Panc1 (cell line): ENCODE data around the gene KCNB1. TPM values are rescaled to one million over a fixed set of nuclear protein-coding genes. Genes with fewer than 3 reads are reported as not detected.
A peak's percentile ranks its signal among the peaks of the same experiment; 100 is the strongest.

Experiments used
- ATAC-seq: fragments of 200-7000 bp; cut with Tn5 transposase; 2 replicates; pipeline ENCODE4 v1.9.1; 2020; ENCODE audit warnings: mild to moderate bottlenecking, moderate library complexity
- Bru-seq: library from RNA; stranded (reverse); fragments of 400-500 nt; gene quantifications from one replicate; lab custom pipeline; 2021; lab: Mats Ljungman, UMichigan
- BruChase-seq, 2 experiments: library from RNA; stranded (reverse); fragments of 400-500 nt; gene quantifications; one replicate each; lab custom pipeline; 2021; lab: Mats Ljungman, UMichigan
- BruUV-seq: library from RNA; stranded (reverse); fragments of 400-500 nt; replicated peaks from 2 replicates; lab custom pipeline; 2021; lab: Mats Ljungman, UMichigan
- CTCF ChIA-PET: fragments of 300-600 bp; sonication (Branson Sonifier 250); formaldehyde crosslinking; loops from one replicate; lab custom pipeline; 2022; ENCODE audit warnings: antibody characterized with exemption; lab: Charles Lee
- POLR2A ChIA-PET: fragments of 300-600 bp; sonication (Branson Sonifier 250); formaldehyde crosslinking; loops from one replicate; lab custom pipeline; 2022; ENCODE audit warnings: antibody characterized with exemption; lab: Charles Lee
- DNase-seq: peaks from one replicate; pipeline ENCODE4 v3.0.0-alpha.2; 2010; ENCODE audit warnings: low read depth, low spot score
- H3K27ac ChIP-seq: 2 replicates; pipeline ENCODE4 v1.5.1; 2011; ENCODE audit warnings: mild to moderate bottlenecking, low read length, inconsistent platforms
- H3K27me3 ChIP-seq: fragments of 200-500 bp; sonication (Bioruptor generic); 2 replicates; pipeline ENCODE4 v1.6.0; 2014; ENCODE audit warnings: low read length, inconsistent platforms; ENCODE audit not compliant: control insufficient read depth, insufficient read depth
- H3K36me3 ChIP-seq: fragments of 200-500 bp; sonication (Bioruptor generic); 2 replicates; pipeline ENCODE4 v1.5.1; 2014; ENCODE audit warnings: inconsistent platforms, mild to moderate bottlenecking, low read length, moderate library complexity; ENCODE audit not compliant: control insufficient read depth, insufficient read depth
- H3K4me1 ChIP-seq: 2 replicates; pipeline ENCODE4 v1.5.1; 2011; ENCODE audit warnings: inconsistent platforms, mild to moderate bottlenecking, low read length, moderate library complexity; ENCODE audit not compliant: control insufficient read depth, insufficient read depth
- H3K4me3 ChIP-seq, 2 experiments: 2 replicates each; pipeline ENCODE4 v1.5.1; 2011 to 2012; ENCODE audit warnings: low read depth in 2 of 2, low read length in 2 of 2, mild to moderate bottlenecking in 2 of 2, inconsistent platforms in 1 of 2, moderate library complexity in 1 of 2
- H3K9me3 ChIP-seq: fragments of 200-500 bp; sonication (Bioruptor generic); 2 replicates; pipeline ENCODE4 v1.5.1; 2014; ENCODE audit warnings: low read depth, mild to moderate bottlenecking, inconsistent platforms, low read length, moderate library complexity; ENCODE audit not compliant: control insufficient read depth, insufficient read depth
- CTCF ChIP-seq: fragments of 450-650 bp; IDR thresholded peaks from 2 replicates; pipeline ENCODE4 v1.5.1; 2017; ENCODE audit warnings: mild to moderate bottlenecking
- POLR2AphosphoS5 ChIP-seq: IDR thresholded peaks from 2 replicates; pipeline ENCODE4 v1.6.1; 2012; ENCODE audit warnings: mild to moderate bottlenecking, low read depth, low read length, moderate library complexity
- REST ChIP-seq, 2 experiments: IDR thresholded peaks; 2 replicates each; pipeline ENCODE4 v1.6.1; 2011 to 2012; ENCODE audit warnings: low read depth in 2 of 2, control low read depth in 1 of 2, low read length in 1 of 2, mild to moderate bottlenecking in 1 of 2, moderate library complexity in 1 of 2; ENCODE audit not compliant: insufficient read depth in 1 of 2
- SIN3A ChIP-seq: IDR thresholded peaks from 2 replicates; pipeline ENCODE4 v1.6.1; 2012; ENCODE audit warnings: low read depth, mild to moderate bottlenecking, low read length, moderate library complexity, borderline replicate concordance; ENCODE audit not compliant: insufficient read depth
- TCF7L2 ChIP-seq: IDR thresholded peaks from 2 replicates; pipeline ENCODE4 v1.6.1; 2011; ENCODE audit warnings: mild to moderate bottlenecking, low read depth, low read length, inconsistent platforms
- in situ Hi-C: cut with HindIII; loops from 2 replicates; pipeline ENCODE4 v1.10.0; 2016; ENCODE audit warnings: low sequenced_read_pairs, low pct_unique_long_range_greater_than_20kb
- intact Hi-C: fragments of 100-400 bp; cut with micrococcal nuclease; formaldehyde crosslinking; loops from one replicate; pipeline ENCODE4 v1.10.0; 2022; ENCODE audit not compliant: unreplicated experiment
- long read RNA-seq: library from polyadenylated mRNA; unstranded; transcript quantifications from one replicate; pipeline ENCODE4 v2.0.0, GENCODE V29; 2021; ENCODE audit not compliant: unreplicated experiment
- polyA plus RNA-seq: library from polyadenylated mRNA; unstranded; fragments of >200 nt; gene quantifications from one replicate; pipeline ENCODE4 v1.2.1, GENCODE V29; 2012; ENCODE audit warnings: missing spikeins; ENCODE audit not compliant: insufficient read length
- total RNA-seq: library from RNA; stranded (reverse); gene quantifications from one replicate; pipeline ENCODE4 v1.2.1, GENCODE V29; 2021; ENCODE audit not compliant: unreplicated experiment

Gene KCNB1
- total RNA-seq (11.1 TPM), Bru-seq, nascent RNA (percentile 52 among the genes with signal in this experiment), BruChase-seq, experiment 1, labeled RNA remaining after a 2-hour chase (percentile 50 among the genes with signal in this experiment), BruChase-seq, experiment 2, labeled RNA remaining after a 6-hour chase (percentile 57 among the genes with signal in this experiment)
- polyA plus RNA-seq = 5.8 TPM
- long read RNA-seq, full-length matches to known transcripts = 6 of 17 reads
- long read RNA-seq, partial matches to known transcripts = 0 of 17 reads
- long read RNA-seq, other reads (novel, unspliced or antisense) = 11 of 17 reads

GRCh38 chr20:49482621-49483017, at the start of gene KCNB1:
Gene KCNB1 (minus strand): TSS chr20:49482668. CDS start chr20:49482480, 188 bp downstream.
- Histone ChIP-seq H3K27me3 (no peaks in the 10 kb centered on the region), H3K27ac (0 out of 2 replicates have a peak within 1 kb of the TSS, but pooled peaks have one; percentile 40), H3K4me1 (peaks cover 15% of the 10 kb centered on the region; the same call in 1 of the 2 replicates), H3K4me3 (peak within 1 kb of the TSS; percentile 40 to 60), H3K9me3 (no peaks in the 10 kb centered on the region), H3K36me3 (no peaks in the 10 kb centered on the region)
- in situ Hi-C loops = no loop called here
- ATAC-seq (no peak), DNase-seq (no peak)
- BruUV-seq = no TSS peak
- POLR2A ChIA-PET = no interaction called here
- intact Hi-C loops = loop anchor here (5.0 kb wide), 1 partner anchor 100 kb away; no protein-coding TSS in a partner anchor
- CTCF ChIA-PET = no interaction called here
- TF ChIP-seq REST (IDR thresholded peaks at IDR 0.05; ENCODE audit: insufficient read depth in 1 of 2, low read depth in 2 of 2, low read length in 1 of 2) = peak; percentile 96 to 97
- TF ChIP-seq SIN3A = no peak
- TF ChIP-seq POLR2AphosphoS5 = no peak

GRCh38 chr20:49529470-49529869, 47.0 kb upstream of the KCNB1 start:
- DNase-seq (no peak), ATAC-seq (no peak)
- TF ChIP-seq TCF7L2 (no peak), SIN3A (no peak), POLR2AphosphoS5 (no peak), REST (IDR thresholded peaks at IDR 0.05; ENCODE audit: insufficient read depth in 1 of 2, low read depth in 2 of 2, low read length in 1 of 2) (no peak), CTCF (no peak)
- ChIA-PET POLR2A (no interaction called here), CTCF (no interaction called here)
- no peak overlapping the region for H3K27ac ChIP-seq
- no peak overlapping the region for H3K4me3 ChIP-seq
- H3K9me3 ChIP-seq = no peaks in the 10 kb centered on the region
- no peaks in the 10 kb centered on the region for H3K27me3 ChIP-seq
- intact Hi-C loops (no loop called here), in situ Hi-C loops (no loop called here)
- H3K36me3 ChIP-seq = no peaks in the 10 kb centered on the region
- 0 out of 2 replicates have a peak, but pooled peaks cover 1% of the 10 kb centered on the region for H3K4me1 ChIP-seq
- no TSS peak for BruUV-seq
